PFSK-1 (cell line): ENCODE measurements around the gene COX4I2.

ENCODE experiments used
- FOXP2 ChIP-seq: optimal IDR thresholded peaks from 2 replicates; pipeline ENCODE3; 2011; ENCODE audit warnings: borderline replicate concordance, control low read depth, inconsistent platforms; ENCODE audit not compliant: insufficient read depth; ENCODE audit errors: extremely low read length, extremely low read depth
- POLR2AphosphoS5 ChIP-seq: IDR thresholded peaks from 2 replicates; pipeline ENCODE4 v1.6.1; 2012; ENCODE audit warnings: low read depth, mild to moderate bottlenecking, control low read depth, low read length, moderate library complexity
- SIN3A ChIP-seq: IDR thresholded peaks from 2 replicates; pipeline ENCODE4 v1.6.1; 2012; ENCODE audit warnings: mild to moderate bottlenecking, low read length, moderate library complexity, borderline replicate concordance; ENCODE audit not compliant: insufficient read depth
- TAF1 ChIP-seq: IDR thresholded peaks from 2 replicates; pipeline ENCODE4 v1.6.1; 2012; ENCODE audit warnings: low read length, control low read depth, borderline replicate concordance; ENCODE audit not compliant: insufficient read depth
- TF ChIP-seq, protein P1 (sequence below), 2 experiments: IDR thresholded peaks; 2 replicates each; pipeline versions ENCODE4 v1.6.1 to v1.8.0; 2011 to 2012; ENCODE audit warnings: low read depth in 2 of 2, low read length in 2 of 2, control low read depth in 1 of 2, inconsistent platforms in 1 of 2, mild to moderate bottlenecking in 1 of 2, moderate library complexity in 1 of 2; ENCODE audit not compliant: insufficient read depth in 1 of 2

COX4I2 gene

GRCh38 chr20:31693402-31693801 is 55.7 kb downstream of the COX4I2 start:
- TF ChIP-seq TAF1: no peak
- TF ChIP-seq, protein P1, sequence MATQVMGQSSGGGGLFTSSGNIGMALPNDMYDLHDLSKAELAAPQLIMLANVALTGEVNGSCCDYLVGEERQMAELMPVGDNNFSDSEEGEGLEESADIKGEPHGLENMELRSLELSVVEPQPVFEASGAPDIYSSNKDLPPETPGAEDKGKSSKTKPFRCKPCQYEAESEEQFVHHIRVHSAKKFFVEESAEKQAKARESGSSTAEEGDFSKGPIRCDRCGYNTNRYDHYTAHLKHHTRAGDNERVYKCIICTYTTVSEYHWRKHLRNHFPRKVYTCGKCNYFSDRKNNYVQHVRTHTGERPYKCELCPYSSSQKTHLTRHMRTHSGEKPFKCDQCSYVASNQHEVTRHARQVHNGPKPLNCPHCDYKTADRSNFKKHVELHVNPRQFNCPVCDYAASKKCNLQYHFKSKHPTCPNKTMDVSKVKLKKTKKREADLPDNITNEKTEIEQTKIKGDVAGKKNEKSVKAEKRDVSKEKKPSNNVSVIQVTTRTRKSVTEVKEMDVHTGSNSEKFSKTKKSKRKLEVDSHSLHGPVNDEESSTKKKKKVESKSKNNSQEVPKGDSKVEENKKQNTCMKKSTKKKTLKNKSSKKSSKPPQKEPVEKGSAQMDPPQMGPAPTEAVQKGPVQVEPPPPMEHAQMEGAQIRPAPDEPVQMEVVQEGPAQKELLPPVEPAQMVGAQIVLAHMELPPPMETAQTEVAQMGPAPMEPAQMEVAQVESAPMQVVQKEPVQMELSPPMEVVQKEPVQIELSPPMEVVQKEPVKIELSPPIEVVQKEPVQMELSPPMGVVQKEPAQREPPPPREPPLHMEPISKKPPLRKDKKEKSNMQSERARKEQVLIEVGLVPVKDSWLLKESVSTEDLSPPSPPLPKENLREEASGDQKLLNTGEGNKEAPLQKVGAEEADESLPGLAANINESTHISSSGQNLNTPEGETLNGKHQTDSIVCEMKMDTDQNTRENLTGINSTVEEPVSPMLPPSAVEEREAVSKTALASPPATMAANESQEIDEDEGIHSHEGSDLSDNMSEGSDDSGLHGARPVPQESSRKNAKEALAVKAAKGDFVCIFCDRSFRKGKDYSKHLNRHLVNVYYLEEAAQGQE (IDR thresholded peaks at IDR 0.05; ENCODE audit: insufficient read depth in 1 of 2, low read depth in 2 of 2, low read length in 2 of 2): no peak
- TF ChIP-seq FOXP2: no peak
- no peak for TF ChIP-seq SIN3A
- TF ChIP-seq POLR2AphosphoS5: no peak

DNA sequence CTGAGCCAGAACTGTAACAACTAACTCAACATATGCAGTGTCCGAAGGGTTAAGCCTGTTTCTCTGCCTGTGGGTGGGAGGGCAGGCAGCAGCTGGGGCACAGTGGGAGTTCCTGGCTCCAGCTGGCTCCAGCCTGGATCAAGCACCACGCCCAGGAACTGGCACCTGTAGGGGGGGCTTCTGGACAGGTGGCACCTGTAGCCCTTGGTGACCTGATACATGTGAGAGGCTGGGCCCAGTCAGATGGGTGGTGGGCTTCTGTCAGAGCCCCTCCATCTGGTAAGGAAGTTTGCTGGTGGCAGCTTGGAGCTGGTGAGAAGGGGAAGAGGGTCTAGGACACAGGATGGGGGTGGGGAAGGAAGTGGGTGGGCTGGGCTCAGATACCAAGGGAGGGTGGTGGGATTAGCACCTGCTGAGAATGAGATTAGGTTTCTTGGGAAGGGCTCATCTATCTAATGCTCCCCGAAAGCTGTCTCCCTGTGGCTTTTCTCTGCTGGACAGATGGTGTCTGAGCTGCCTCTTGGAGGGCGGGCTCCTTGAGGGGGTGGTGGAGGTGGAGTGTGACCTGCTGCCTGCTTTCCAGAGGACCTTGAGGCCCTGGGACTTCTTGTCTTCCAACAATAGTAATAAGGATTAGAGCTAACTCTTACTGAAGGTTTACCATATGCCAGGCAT is 56.4 kb downstream of the COX4I2 start:
- TF ChIP-seq TAF1 (no peak), FOXP2 (no peak), SIN3A (no peak), POLR2AphosphoS5 (no peak)
- TF ChIP-seq, protein P1 (IDR thresholded peaks at IDR 0.05; ENCODE audit: insufficient read depth in 1 of 2, low read depth in 2 of 2, low read length in 2 of 2): no peak
